Measurements from ENCODE around the gene ZNF536. TPM values are rescaled to one million over a fixed set of nuclear protein-coding genes. Genes with fewer than 3 reads are reported as not detected.

Gene ZNF536
- total RNA-seq, 6 donors from 2014 or later, result 0.34 to 0.78 (median 0.71) TPM; not detected in 2

- WGBS, 2 donors, result 67 to 72% methylated on average over 7 to 9 of the region's 9 CpGs
- no peak overlapping the region for H3K4me3 ChIP-seq
- ATAC-seq (ENCODE audit: low FRiP score in 2 of 2) (no peak), DNase-seq (no peak)
- no peaks in the 10 kb centered on the region for H3K27me3 ChIP-seq
- H3K36me3 ChIP-seq, result no peaks in the 10 kb centered on the region
- no peaks in the 10 kb centered on the region for H3K9me3 ChIP-seq
- TF ChIP-seq, protein P1, sequence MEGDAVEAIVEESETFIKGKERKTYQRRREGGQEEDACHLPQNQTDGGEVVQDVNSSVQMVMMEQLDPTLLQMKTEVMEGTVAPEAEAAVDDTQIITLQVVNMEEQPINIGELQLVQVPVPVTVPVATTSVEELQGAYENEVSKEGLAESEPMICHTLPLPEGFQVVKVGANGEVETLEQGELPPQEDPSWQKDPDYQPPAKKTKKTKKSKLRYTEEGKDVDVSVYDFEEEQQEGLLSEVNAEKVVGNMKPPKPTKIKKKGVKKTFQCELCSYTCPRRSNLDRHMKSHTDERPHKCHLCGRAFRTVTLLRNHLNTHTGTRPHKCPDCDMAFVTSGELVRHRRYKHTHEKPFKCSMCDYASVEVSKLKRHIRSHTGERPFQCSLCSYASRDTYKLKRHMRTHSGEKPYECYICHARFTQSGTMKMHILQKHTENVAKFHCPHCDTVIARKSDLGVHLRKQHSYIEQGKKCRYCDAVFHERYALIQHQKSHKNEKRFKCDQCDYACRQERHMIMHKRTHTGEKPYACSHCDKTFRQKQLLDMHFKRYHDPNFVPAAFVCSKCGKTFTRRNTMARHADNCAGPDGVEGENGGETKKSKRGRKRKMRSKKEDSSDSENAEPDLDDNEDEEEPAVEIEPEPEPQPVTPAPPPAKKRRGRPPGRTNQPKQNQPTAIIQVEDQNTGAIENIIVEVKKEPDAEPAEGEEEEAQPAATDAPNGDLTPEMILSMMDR (IDR thresholded peaks at IDR 0.05), result no peak
- TF ChIP-seq EP300 (IDR thresholded peaks at IDR 0.05) (no peak), POLR2AphosphoS5 (IDR thresholded peaks at IDR 0.05) (no peak), POLR2A (IDR thresholded peaks at IDR 0.05) (no peak)
- H3K27ac ChIP-seq, result no peak overlapping the region
- no peaks in the 10 kb centered on the region for H3K4me1 ChIP-seq
These were observed 54.0 kb downstream of the ZNF536 start for GRCh38 chr19:30425885-30426838.

DNA sequence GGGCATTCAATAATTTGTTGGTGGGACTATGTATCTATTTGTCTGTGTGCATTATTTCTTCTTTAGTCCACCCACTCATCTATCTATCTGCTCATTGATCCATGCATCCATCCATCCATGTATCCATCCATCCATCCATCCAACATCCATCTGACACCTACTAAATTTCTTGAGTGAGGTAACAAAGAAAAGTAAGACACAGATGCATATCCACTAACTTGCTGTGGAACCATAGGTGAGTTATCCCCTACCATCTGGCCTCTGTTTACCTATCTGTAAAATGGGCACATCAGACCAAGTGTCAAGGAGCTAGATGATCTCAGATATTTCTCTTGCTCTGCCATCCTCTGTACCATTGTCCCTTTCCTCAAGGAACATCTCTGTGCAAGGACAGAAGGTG is 54.7 kb downstream of the ZNF536 start:
- Histone ChIP-seq H3K4me1 (no peaks in the 10 kb centered on the region), H3K36me3 (no peaks in the 10 kb centered on the region), H3K27ac (no peak overlapping the region), H3K9me3 (no peaks in the 10 kb centered on the region), H3K27me3 (no peaks in the 10 kb centered on the region), H3K4me3 (no peak overlapping the region)
- DNase-seq (no peak), ATAC-seq (ENCODE audit: low FRiP score in 2 of 2) (no peak)
- TF ChIP-seq POLR2AphosphoS5 (IDR thresholded peaks at IDR 0.05) (no peak), POLR2A (IDR thresholded peaks at IDR 0.05) (no peak), EP300 (IDR thresholded peaks at IDR 0.05) (no peak)
- TF ChIP-seq, protein P1 (IDR thresholded peaks at IDR 0.05), result no peak

DNA sequence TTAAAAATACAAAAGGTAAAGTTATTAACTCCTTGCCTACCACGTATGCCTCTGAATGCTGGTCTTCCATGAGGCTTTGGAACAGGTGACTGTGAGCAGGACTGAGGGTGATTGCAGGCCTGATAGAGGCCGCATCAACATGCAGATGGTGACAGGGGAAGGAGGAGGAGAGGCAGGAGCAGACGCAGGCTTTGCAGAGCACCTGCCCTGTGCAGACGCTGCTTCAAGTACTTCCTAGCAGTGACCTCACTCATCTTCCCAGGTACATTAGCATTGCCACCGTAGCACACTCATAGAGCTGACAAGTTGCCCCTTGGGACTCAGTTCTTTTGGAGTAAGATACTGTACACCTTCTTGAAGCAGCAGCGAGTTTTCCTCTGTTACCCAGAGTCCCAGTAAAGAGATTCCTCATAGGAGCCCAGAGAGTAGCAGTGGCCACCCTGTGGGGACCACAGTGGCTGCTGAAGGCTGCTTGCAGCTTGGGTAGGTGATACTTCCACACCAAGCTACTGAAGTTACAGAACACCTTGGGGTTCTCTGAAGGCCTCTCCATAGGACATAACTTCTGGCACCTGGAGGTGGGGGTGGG is 56.0 kb downstream of the ZNF536 start:
- Histone ChIP-seq H3K4me3 (no peak overlapping the region), H3K36me3 (no peaks in the 10 kb centered on the region), H3K9me3 (no peaks in the 10 kb centered on the region), H3K27me3 (no peaks in the 10 kb centered on the region), H3K4me1 (no peaks in the 10 kb centered on the region), H3K27ac (no peak overlapping the region)
- DNase-seq (no peak), ATAC-seq (ENCODE audit: low FRiP score in 2 of 2) (no peak)
- WGBS, 2 donors, result 57 to 63% methylated on average over 6 of the region's 6 CpGs
- TF ChIP-seq POLR2A (IDR thresholded peaks at IDR 0.05) (no peak), POLR2AphosphoS5 (IDR thresholded peaks at IDR 0.05) (no peak), EP300 (IDR thresholded peaks at IDR 0.05) (no peak)
- TF ChIP-seq, protein P1 (IDR thresholded peaks at IDR 0.05), result no peak

- Histone ChIP-seq H3K4me3 (no peak overlapping the region), H3K36me3 (no peaks in the 10 kb centered on the region), H3K9me3 (no peaks in the 10 kb centered on the region), H3K27me3 (no peaks in the 10 kb centered on the region), H3K27ac (no peak overlapping the region), H3K4me1 (no peaks in the 10 kb centered on the region)
- ATAC-seq (ENCODE audit: low FRiP score in 2 of 2), result no peak
- 75 to 93% methylated on average over 2 to 3 of the region's 3 CpGs for WGBS, 2 donors
- no peak for DNase-seq
- no peak for TF ChIP-seq POLR2AphosphoS5 (IDR thresholded peaks at IDR 0.05)
- no peak for TF ChIP-seq EP300 (IDR thresholded peaks at IDR 0.05)
- TF ChIP-seq POLR2A (IDR thresholded peaks at IDR 0.05), result no peak
- TF ChIP-seq, protein P1 (IDR thresholded peaks at IDR 0.05), result no peak
These were observed 56.7 kb downstream of the ZNF536 start for GRCh38 chr19:30428844-30429243.
